HG03045 (cell line): Measurements from ENCODE around the gene SLC25A34.

Source experiments
- ATAC-seq: cut with Tn5 transposase; IDR thresholded peaks from one replicate; pipeline ENCODE4 v1.9.1; 2021; ENCODE audit warnings: mild to moderate bottlenecking, moderate library complexity; ENCODE audit not compliant: unreplicated experiment

The SLC25A34 gene

GRCh38 chr1:15732686-15733081 is 3.4 kb upstream of the SLC25A34 start:
- ATAC-seq: no peak

- ATAC-seq: no peak
Observed at GRCh38 chr1:15733218-15733725, 2.8 kb upstream of the SLC25A34 start.

GRCh38 chr1:15733726-15734226 is 2.3 kb upstream of the SLC25A34 start:
- ATAC-seq: no peak

GRCh38 chr1:15734296-15734695 is 1.8 kb upstream of the SLC25A34 start:
- no peak for ATAC-seq

- ATAC-seq: no peak
Observed at GRCh38 chr1:15734901-15735300, 1.2 kb upstream of the SLC25A34 start.

GRCh38 chr1:15735304-15736037 is 587 bp upstream of the SLC25A34 start:
- ATAC-seq: no peak

GRCh38 chr1:15736892-15737261 is 819 bp downstream of the SLC25A34 start:
- no peak for ATAC-seq

GRCh38 chr1:15737324-15738319 is 1.6 kb downstream of the SLC25A34 start:
- ATAC-seq: no peak

GRCh38 chr1:15738416-15739113 is 2.5 kb downstream of the SLC25A34 start:
- ATAC-seq: no peak

GRCh38 chr1:15739259-15739658 is 3.2 kb downstream of the SLC25A34 start:
- ATAC-seq: no peak

- ATAC-seq: no peak
Observed at GRCh38 chr1:15739745-15740144, 3.7 kb downstream of the SLC25A34 start.

GRCh38 chr1:15740924-15741850 is 5.1 kb downstream of the SLC25A34 start:
- no peak for ATAC-seq

- no peak for ATAC-seq
Observed at GRCh38 chr1:15742339-15742801, 6.3 kb downstream of the SLC25A34 start, which contains the start of gene TMEM82. TMEM82 (plus strand) TSS chr1:15742499; CDS start chr1:15742560, 61 bp downstream.

GRCh38 chr1:15744122-15744679 is 8.1 kb downstream of the SLC25A34 start:
- ATAC-seq: no peak

GRCh38 chr1:15747378-15747777 is 11.3 kb downstream of the SLC25A34 start:
- ATAC-seq: no peak

- ATAC-seq: no peak
Observed at GRCh38 chr1:15748264-15748663, 12.2 kb downstream of the SLC25A34 start.

GRCh38 chr1:15748690-15749398 is 12.8 kb downstream of the SLC25A34 start:
- ATAC-seq: no peak

GRCh38 chr1:15749399-15750291 is 13.6 kb downstream of the SLC25A34 start:
- no peak for ATAC-seq
